ENCODE measurements around the gene PAPPA2. TPM values are rescaled to one million over a fixed set of nuclear protein-coding genes. Genes with fewer than 3 reads are reported as not detected.
"Not testable (repeated sequence)": the region's sequence is repeated elsewhere in the genome, so short reads cannot be mapped to it uniquely, and the experiment has no call there.

PAPPA2 gene
- total and polyA plus RNA-seq, 2 donors from 2014 or later = 4.9 to 93.5 TPM

DNA sequence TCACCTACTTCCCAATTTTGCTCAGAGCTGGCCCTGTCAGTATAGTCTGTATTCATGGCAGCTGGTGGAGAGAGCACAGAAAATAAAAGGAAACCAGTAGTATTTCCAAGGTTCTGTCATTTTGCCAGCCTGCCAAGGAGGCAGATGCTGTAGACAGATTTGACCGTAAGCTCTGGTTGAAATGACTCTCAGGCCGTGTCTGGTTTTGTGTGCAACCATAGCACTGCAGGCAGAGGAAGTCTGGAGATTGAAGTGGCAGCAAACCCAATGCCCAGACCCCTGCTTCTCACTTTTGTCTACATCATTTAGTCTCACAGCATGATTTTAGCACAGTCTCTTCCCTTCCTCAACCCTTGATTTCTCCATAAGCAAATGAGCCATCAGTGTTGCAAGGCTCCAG, 291.7 kb downstream of the PAPPA2 start:
- Histone ChIP-seq H3K27ac (ENCODE audit: low read depth in 2 of 2, low read length in 2 of 2) (no peak overlapping the region), H3K4me3 (ENCODE audit: low read length in 3 of 3) (no peak overlapping the region), H3K4me1 (ENCODE audit: control insufficient read depth in 2 of 3, insufficient read depth in 2 of 3, low read depth in 1 of 3, low read length in 3 of 3) (no peaks in the 10 kb centered on the region), H3K27me3 (ENCODE audit: control insufficient read depth, insufficient read depth, low read length) (no peaks in the 10 kb centered on the region), H3K9ac (ENCODE audit: low read length in 3 of 3) (no peak overlapping the region), H3K36me3 (ENCODE audit: control insufficient read depth in 2 of 3, insufficient read depth in 3 of 3, low read length in 3 of 3) (no peaks in the 10 kb centered on the region), H3K9me3 (ENCODE audit: control insufficient read depth in 2 of 3, insufficient read depth in 1 of 3, low read length in 3 of 3) (no peaks in the 10 kb centered on the region)
- no peak for DNase-seq
- no peak for FAIRE-seq
- TF ChIP-seq, protein P1, sequence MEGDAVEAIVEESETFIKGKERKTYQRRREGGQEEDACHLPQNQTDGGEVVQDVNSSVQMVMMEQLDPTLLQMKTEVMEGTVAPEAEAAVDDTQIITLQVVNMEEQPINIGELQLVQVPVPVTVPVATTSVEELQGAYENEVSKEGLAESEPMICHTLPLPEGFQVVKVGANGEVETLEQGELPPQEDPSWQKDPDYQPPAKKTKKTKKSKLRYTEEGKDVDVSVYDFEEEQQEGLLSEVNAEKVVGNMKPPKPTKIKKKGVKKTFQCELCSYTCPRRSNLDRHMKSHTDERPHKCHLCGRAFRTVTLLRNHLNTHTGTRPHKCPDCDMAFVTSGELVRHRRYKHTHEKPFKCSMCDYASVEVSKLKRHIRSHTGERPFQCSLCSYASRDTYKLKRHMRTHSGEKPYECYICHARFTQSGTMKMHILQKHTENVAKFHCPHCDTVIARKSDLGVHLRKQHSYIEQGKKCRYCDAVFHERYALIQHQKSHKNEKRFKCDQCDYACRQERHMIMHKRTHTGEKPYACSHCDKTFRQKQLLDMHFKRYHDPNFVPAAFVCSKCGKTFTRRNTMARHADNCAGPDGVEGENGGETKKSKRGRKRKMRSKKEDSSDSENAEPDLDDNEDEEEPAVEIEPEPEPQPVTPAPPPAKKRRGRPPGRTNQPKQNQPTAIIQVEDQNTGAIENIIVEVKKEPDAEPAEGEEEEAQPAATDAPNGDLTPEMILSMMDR (IDR thresholded peaks at IDR 0.05; ENCODE audit: borderline replicate concordance, extremely low read depth, insufficient read depth) = no peak
- intact Hi-C loops (cut with DNase I) = no loop called here

GRCh38 chr1:176756817-176757216, 293.8 kb downstream of the PAPPA2 start:
- DNase-seq; FAIRE-seq; H3K27ac ChIP-seq (ENCODE audit: low read depth in 2 of 2, low read length in 2 of 2); H3K27me3 ChIP-seq (ENCODE audit: control insufficient read depth, insufficient read depth, low read length); H3K4me3 ChIP-seq (ENCODE audit: low read length in 3 of 3); H3K4me1 ChIP-seq (ENCODE audit: control insufficient read depth in 2 of 3, insufficient read depth in 2 of 3, low read depth in 1 of 3, low read length in 3 of 3); H3K36me3 ChIP-seq (ENCODE audit: control insufficient read depth in 2 of 3, insufficient read depth in 3 of 3, low read length in 3 of 3); H3K9me3 ChIP-seq (ENCODE audit: control insufficient read depth in 2 of 3, insufficient read depth in 1 of 3, low read length in 3 of 3); intact Hi-C loops (cut with DNase I); H3K9ac ChIP-seq (ENCODE audit: low read length in 3 of 3): not testable (repeated sequence)

DNA sequence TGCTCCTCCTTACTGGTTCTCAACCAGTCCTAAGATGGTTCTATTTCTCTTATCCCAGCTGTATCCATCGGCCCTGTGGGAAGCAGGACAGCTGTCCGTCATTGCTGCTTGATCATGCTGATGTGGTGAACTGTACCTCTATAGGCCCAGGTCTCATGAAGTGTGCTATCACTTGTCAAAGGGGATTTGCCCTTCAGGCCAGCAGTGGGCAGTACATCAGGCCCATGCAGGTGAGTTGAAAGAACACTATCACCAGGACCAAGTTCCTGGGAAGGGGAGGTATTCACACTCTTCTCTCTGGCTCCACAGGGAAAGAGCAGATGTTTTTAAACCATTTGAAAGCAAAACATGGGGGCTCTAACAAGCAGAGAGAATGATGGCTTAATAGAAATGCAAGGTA, 302.6 kb downstream of the PAPPA2 start:
- no peaks in the 10 kb centered on the region for H3K9me3 ChIP-seq (ENCODE audit: control insufficient read depth in 2 of 3, insufficient read depth in 1 of 3, low read length in 3 of 3)
- H3K4me3 ChIP-seq (ENCODE audit: low read length in 3 of 3) = no peak overlapping the region
- H3K27me3 ChIP-seq (ENCODE audit: control insufficient read depth, insufficient read depth, low read length) = no peaks in the 10 kb centered on the region
- FAIRE-seq (no peak), DNase-seq (no peak)
- intact Hi-C loops (cut with DNase I) = no loop called here
- H3K27ac ChIP-seq (ENCODE audit: low read depth in 2 of 2, low read length in 2 of 2) = no peak overlapping the region
- H3K36me3 ChIP-seq (ENCODE audit: control insufficient read depth in 2 of 3, insufficient read depth in 3 of 3, low read length in 3 of 3) = no peaks in the 10 kb centered on the region
- TF ChIP-seq, protein P1 (IDR thresholded peaks at IDR 0.05; ENCODE audit: borderline replicate concordance, extremely low read depth, insufficient read depth) = no peak
- no peaks in the 10 kb centered on the region for H3K4me1 ChIP-seq (ENCODE audit: control insufficient read depth in 2 of 3, insufficient read depth in 2 of 3, low read depth in 1 of 3, low read length in 3 of 3)
- no peak overlapping the region for H3K9ac ChIP-seq (ENCODE audit: low read length in 3 of 3)

GRCh38 chr1:176766779-176767178, 303.8 kb downstream of the PAPPA2 start:
- no peak overlapping the region for H3K9ac ChIP-seq (ENCODE audit: low read length in 3 of 3)
- no peaks in the 10 kb centered on the region for H3K36me3 ChIP-seq (ENCODE audit: control insufficient read depth in 2 of 3, insufficient read depth in 3 of 3, low read length in 3 of 3)
- intact Hi-C loops (cut with DNase I) = no loop called here
- no peak overlapping the region for H3K27ac ChIP-seq (ENCODE audit: low read depth in 2 of 2, low read length in 2 of 2)
- no peak for FAIRE-seq
- DNase-seq = no peak
- TF ChIP-seq, protein P1 (IDR thresholded peaks at IDR 0.05; ENCODE audit: borderline replicate concordance, extremely low read depth, insufficient read depth) = no peak
- no peaks in the 10 kb centered on the region for H3K4me1 ChIP-seq (ENCODE audit: control insufficient read depth in 2 of 3, insufficient read depth in 2 of 3, low read depth in 1 of 3, low read length in 3 of 3)
- no peak overlapping the region for H3K4me3 ChIP-seq (ENCODE audit: low read length in 3 of 3)
- no peaks in the 10 kb centered on the region for H3K27me3 ChIP-seq (ENCODE audit: control insufficient read depth, insufficient read depth, low read length)
- H3K9me3 ChIP-seq (ENCODE audit: control insufficient read depth in 2 of 3, insufficient read depth in 1 of 3, low read length in 3 of 3) = no peaks in the 10 kb centered on the region

Measured in kidney (tissue), 14 donors.